CD4-positive, alpha-beta T cell (primary cell): ENCODE results near the gene RRAD. TPM values are rescaled to one million over a fixed set of nuclear protein-coding genes. Genes with fewer than 3 reads are reported as not detected.
"Not testable (repeated sequence)": the region's sequence is repeated elsewhere in the genome, so short reads cannot be mapped to it uniquely, and the experiment has no call there.

ENCODE experiments used
- ATAC-seq: fragments of 200-7000 bp; cut with Tn5 transposase; one replicate; pipeline ENCODE4 v1.10.0; 2022; ENCODE audit warnings: mild to moderate bottlenecking; ENCODE audit not compliant: poor library complexity
- CTCF ChIA-PET: fragments of 350-600 bp; sonication (Branson Sonifier 250); formaldehyde crosslinking; loops from one replicate; lab custom pipeline; 2021; ENCODE audit warnings: antibody characterized with exemption, inconsistent platforms; lab: Charles Lee
- POLR2A ChIA-PET: fragments of 350-600 bp; sonication (Branson Sonifier 250); formaldehyde crosslinking; loops from one replicate; lab custom pipeline; 2021; ENCODE audit warnings: antibody characterized with exemption, inconsistent platforms; lab: Charles Lee
- DNase-seq, 14 experiments: peaks; one replicate each; pipeline ENCODE4 v3.0.0-alpha.2; 2013 to 2020; ENCODE audit warnings: mixed read lengths in 2 of 14
- H3K27ac ChIP-seq, 2 donors: one replicate each; pipeline versions ENCODE4 v1.5.1 to v1.7.0; 2013; ENCODE audit warnings: low read length in 2 of 2, low read depth in 1 of 2, mild to moderate bottlenecking in 1 of 2
- H3K27me3 ChIP-seq, 2 experiments: 1 replicate in 1 of 2; 2 replicates in 1 of 2; pipeline versions ENCODE4 v1.6.1 to v1.7.0; 2013; ENCODE audit warnings: low read length in 2 of 2, control low read depth in 1 of 2, mild to moderate bottlenecking in 1 of 2, moderate library complexity in 1 of 2; ENCODE audit not compliant: insufficient read depth in 2 of 2, control insufficient read depth in 1 of 2
- H3K36me3 ChIP-seq: one replicate; pipeline ENCODE4 v1.6.1; 2013; ENCODE audit warnings: low read length, control low read depth; ENCODE audit not compliant: insufficient read depth
- H3K4me1 ChIP-seq: one replicate; pipeline ENCODE4 v1.6.1; 2013; ENCODE audit warnings: low read length, control low read depth; ENCODE audit not compliant: insufficient read depth
- H3K4me3 ChIP-seq: one replicate; pipeline ENCODE4 v1.5.1; 2013; ENCODE audit warnings: mild to moderate bottlenecking, low read length, moderate library complexity
- H3K9me3 ChIP-seq, 2 experiments: 1 replicate in 1 of 2; 2 replicates in 1 of 2; pipeline versions ENCODE4 v1.6.1 to v1.7.0; 2013; ENCODE audit warnings: low read length in 2 of 2, mild to moderate bottlenecking in 2 of 2, control low read depth in 1 of 2, moderate library complexity in 1 of 2; ENCODE audit not compliant: control insufficient read depth in 1 of 2, insufficient read depth in 1 of 2
- H3K27ac Mint-ChIP-seq: one replicate; pipeline ENCODE4 v1.8.0; 2020; ENCODE audit warnings: mixed read lengths
- H3K27me3 Mint-ChIP-seq: one replicate; pipeline ENCODE4 v1.8.0; 2021; ENCODE audit warnings: mixed read lengths
- H3K36me3 Mint-ChIP-seq: one replicate; pipeline ENCODE4 v1.8.0; 2021; ENCODE audit warnings: low read depth, mixed read lengths
- H3K4me1 Mint-ChIP-seq: one replicate; pipeline ENCODE4 v1.8.0; 2021; ENCODE audit warnings: low read depth, mixed read lengths
- H3K4me3 Mint-ChIP-seq: one replicate; pipeline ENCODE4 v1.8.0; 2020; ENCODE audit warnings: mild to moderate bottlenecking, mixed read lengths
- H3K9me3 Mint-ChIP-seq: one replicate; pipeline ENCODE4 v1.8.0; 2020; ENCODE audit warnings: mixed read lengths
- CTCF ChIP-seq: fragments of 200-600 bp; IDR thresholded peaks from one replicate; pipeline ENCODE4 v1.8.0; 2022; ENCODE audit warnings: antibody characterized with exemption, mild to moderate bottlenecking
- intact Hi-C, 2 experiments: fragments of 100-400 bp; cut with DNase I in 1 of 2; cut with micrococcal nuclease in 1 of 2; formaldehyde crosslinking; loops; one replicate each; pipeline versions ENCODE4 v1.15.1 to v1.9.0; 2023 to 2025; cut with DNase I, micrococcal nuclease
- total RNA-seq, 174 experiments: library from RNA in 2 of 174; stranded (reverse) in 2 of 174; gene quantifications; one replicate each; pipeline ENCODE4 v1.2.3 and lab custom pipeline; 2021 to 2026

The RRAD gene
- total RNA-seq, 2 experiments from 2014 or later = 0.28 to 0.49 TPM

GRCh38 chr16:66960270-66960669, 34.9 kb upstream of the RRAD start:
- Mint-ChIP-seq H3K36me3 (no peaks in the 10 kb centered on the region), H3K27me3 (peaks cover 4% of the 10 kb centered on the region), H3K4me1 (no peaks in the 10 kb centered on the region), H3K27ac (no peak overlapping the region), H3K9me3 (no peaks in the 10 kb centered on the region), H3K4me3 (no peak overlapping the region)
- no peak overlapping the region for H3K4me3 ChIP-seq
- no peak overlapping the region for H3K27ac ChIP-seq
- POLR2A ChIA-PET = no interaction called here
- ATAC-seq (no peak), DNase-seq (no peak)
- no peak for TF ChIP-seq CTCF
- H3K36me3 ChIP-seq = no peaks in the 10 kb centered on the region
- intact Hi-C loops = no loop called here
- no peaks in the 10 kb centered on the region for H3K9me3 ChIP-seq
- H3K4me1 ChIP-seq = peaks cover 4% of the 10 kb centered on the region
- no peaks in the 10 kb centered on the region for H3K27me3 ChIP-seq
- CTCF ChIA-PET = interaction anchor here (0.6 to 1.3 kb wide), 3 partner anchors 13 to 195 kb away, joined by 3 to 4 read pairs (median 3); no protein-coding TSS in a partner anchor

DNA sequence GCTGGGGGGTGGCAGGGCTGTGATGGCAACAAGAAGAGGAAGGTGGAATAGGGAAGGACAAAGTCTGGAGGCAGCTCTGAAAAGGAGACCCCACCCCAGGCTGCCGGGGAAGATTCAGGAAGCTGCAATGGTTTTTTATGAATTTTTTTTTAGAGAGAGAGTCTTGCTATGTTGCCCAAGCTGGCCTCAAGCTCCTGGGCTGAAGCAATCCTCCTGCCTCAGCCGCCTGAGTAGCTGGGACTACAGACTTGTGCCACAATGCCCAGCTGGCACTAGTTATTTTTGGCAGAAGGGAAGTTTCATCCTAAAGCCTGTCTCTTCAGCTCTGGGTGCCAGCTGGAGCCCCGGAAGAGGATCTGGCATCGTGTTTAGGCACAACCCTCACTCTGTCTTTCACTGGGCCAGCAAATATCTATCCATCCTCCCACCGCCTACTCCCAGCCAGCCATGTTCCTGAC, 34.4 kb upstream of the RRAD start:
- Mint-ChIP-seq H3K9me3 (no peaks in the 10 kb centered on the region), H3K27ac (no peak overlapping the region), H3K4me1 (no peaks in the 10 kb centered on the region), H3K27me3 (peaks cover 4% of the 10 kb centered on the region), H3K4me3 (no peak overlapping the region), H3K36me3 (no peaks in the 10 kb centered on the region)
- Histone ChIP-seq H3K27ac (no peak overlapping the region), H3K36me3 (no peaks in the 10 kb centered on the region), H3K4me3 (no peak overlapping the region), H3K9me3 (no peaks in the 10 kb centered on the region), H3K4me1 (peaks cover 4% of the 10 kb centered on the region), H3K27me3 (no peaks in the 10 kb centered on the region)
- ChIA-PET CTCF (interaction anchor here (1.3 kb wide), 1 partner anchor 13 kb away, joined by 4 read pairs; no protein-coding TSS in a partner anchor), POLR2A (no interaction called here)
- no peak for TF ChIP-seq CTCF
- DNase-seq (no peak), ATAC-seq (no peak)
- intact Hi-C loops = no loop called here

- no peak overlapping the region for H3K27ac ChIP-seq
- H3K27ac Mint-ChIP-seq = no peak overlapping the region
Measured at GRCh38 chr16:66958857-66959703, 33.7 kb upstream of the RRAD start.

GRCh38 chr16:66956154-66956457, 30.8 kb upstream of the RRAD start:
- ATAC-seq, DNase-seq, H3K9me3 Mint-ChIP-seq, H3K36me3 Mint-ChIP-seq, CTCF ChIA-PET, H3K27me3 ChIP-seq, H3K27ac ChIP-seq, H3K4me1 ChIP-seq, H3K36me3 ChIP-seq, H3K9me3 ChIP-seq, H3K27ac Mint-ChIP-seq, H3K4me3 ChIP-seq, intact Hi-C loops, H3K4me3 Mint-ChIP-seq, POLR2A ChIA-PET, H3K4me1 Mint-ChIP-seq: not testable (repeated sequence)
- H3K27me3 Mint-ChIP-seq = peaks cover 30% of the 10 kb centered on the region

More at GRCh38 chr16:66958857-66959703, 33.7 kb upstream of the RRAD start:
- no peaks in the 10 kb centered on the region for H3K36me3 ChIP-seq
- no peak overlapping the region for H3K4me3 Mint-ChIP-seq
- H3K27me3 ChIP-seq = no peaks in the 10 kb centered on the region
- TF ChIP-seq CTCF = no peak
- H3K9me3 ChIP-seq = no peaks in the 10 kb centered on the region
- ATAC-seq = no peak
- no peak overlapping the region for H3K4me3 ChIP-seq
- ChIA-PET POLR2A (no interaction called here), CTCF (interaction anchor here (0.6 kb wide), 1 partner anchor 12 kb away, joined by 3 read pairs; no protein-coding TSS in a partner anchor)
- DNase-seq = no peak
- H3K4me1 ChIP-seq = peaks cover 4% of the 10 kb centered on the region
- no peaks in the 10 kb centered on the region for H3K36me3 Mint-ChIP-seq
- H3K9me3 Mint-ChIP-seq = no peaks in the 10 kb centered on the region
- no peaks in the 10 kb centered on the region for H3K4me1 Mint-ChIP-seq
- H3K27me3 Mint-ChIP-seq = peaks cover 6% of the 10 kb centered on the region
- intact Hi-C loops = no loop called here

DNA sequence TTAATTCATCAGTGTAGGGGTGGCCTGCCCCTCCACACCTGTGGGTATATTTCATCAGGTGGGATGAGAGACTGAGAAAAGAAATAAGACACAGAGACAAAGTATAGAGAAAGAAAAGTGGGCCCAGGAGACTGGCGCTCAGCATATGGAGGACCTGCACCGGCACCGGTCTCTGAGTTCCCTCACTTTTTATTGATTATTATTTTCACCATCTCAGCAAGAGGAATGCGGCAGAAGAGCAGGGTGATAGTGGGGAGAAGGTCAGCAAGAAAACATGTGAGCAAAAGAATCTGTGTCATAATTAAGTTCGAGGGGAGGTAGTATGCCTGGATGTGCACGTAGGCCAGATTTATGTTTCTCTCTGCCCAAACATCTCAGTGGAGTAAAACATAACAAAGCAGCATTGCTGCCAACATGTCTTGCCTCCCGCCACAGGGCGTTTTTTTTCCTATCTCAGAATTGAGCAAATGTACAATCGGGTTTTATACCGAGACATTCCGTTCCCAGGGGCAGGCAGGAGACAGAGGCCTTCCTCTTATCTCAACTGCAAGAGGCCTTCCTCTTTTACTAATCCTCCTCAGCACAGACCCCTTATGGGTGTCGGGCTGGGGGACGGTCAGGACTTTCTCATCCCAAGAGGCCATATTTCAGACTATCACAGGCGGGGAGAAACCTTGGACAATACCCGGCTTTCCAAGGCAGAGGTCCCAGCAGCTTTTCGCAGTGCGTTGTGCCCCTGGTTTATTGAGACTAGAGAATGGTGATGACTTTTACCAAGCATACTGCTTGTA, 30.2 kb upstream of the RRAD start:
- POLR2A ChIA-PET, DNase-seq, H3K36me3 ChIP-seq, H3K4me1 Mint-ChIP-seq, H3K4me3 ChIP-seq, H3K27ac ChIP-seq, H3K27me3 ChIP-seq, CTCF ChIA-PET, H3K9me3 Mint-ChIP-seq, H3K4me1 ChIP-seq, H3K4me3 Mint-ChIP-seq, intact Hi-C loops, H3K27ac Mint-ChIP-seq, H3K36me3 Mint-ChIP-seq, H3K9me3 ChIP-seq, ATAC-seq: not testable (repeated sequence)
- peaks cover 34% of the 10 kb centered on the region for H3K27me3 Mint-ChIP-seq
